NB4 (cell line): ENCODE measurements around the gene IER3.

Experiments
- CTCF ChIP-seq: IDR thresholded peaks from one replicate; pipeline ENCODE4 v1.5.1; 2012; ENCODE audit warnings: low read depth, low read length
- MAX ChIP-seq: IDR thresholded peaks from 2 replicates; pipeline ENCODE4 v1.6.1; 2011; ENCODE audit warnings: low read depth, low read length
- POLR2A ChIP-seq: IDR thresholded peaks from 2 replicates; pipeline ENCODE4 v1.6.1; 2011; ENCODE audit warnings: mild to moderate bottlenecking; ENCODE audit not compliant: insufficient read length; ENCODE audit errors: extremely low read depth

- TF ChIP-seq CTCF, result no peak
- TF ChIP-seq POLR2A, result no peak
- TF ChIP-seq MAX, result no peak
Observed at GRCh38 chr6:30757261-30757904, 13.0 kb upstream of the IER3 start.
